ENCODE results near the gene ENTPD7.

ENTPD7 gene

GRCh38 chr10:99658622-99659030, 683 bp upstream of the ENTPD7 start:
- peaks cover 32% of the 10 kb centered on the region for H3K27me3 ChIP-seq (ENCODE audit: insufficient read depth, low read length, poor library complexity)
- no peaks in the 10 kb centered on the region for H4K20me1 ChIP-seq (ENCODE audit: insufficient read depth, low read length)
- H3K4me3 ChIP-seq (ENCODE audit: low read depth in 1 of 2, low read length in 2 of 2), result no peak overlapping the region
- no peak for ATAC-seq (ENCODE audit: insufficient read depth, low read depth)
- H3K27ac ChIP-seq (ENCODE audit: low read length), result no peak overlapping the region
- no peaks in the 10 kb centered on the region for H3K36me3 ChIP-seq (ENCODE audit: insufficient read depth, low read length)
- TF ChIP-seq EZH2 (IDR thresholded peaks at IDR 0.05; ENCODE audit: borderline replicate concordance, low read depth, low read length, severe bottlenecking) (no peak), CTCF (IDR thresholded peaks at IDR 0.05; ENCODE audit: borderline replicate concordance, extremely low read depth, low read length, poor library complexity, severe bottlenecking) (no peak)
- no peaks in the 10 kb centered on the region for H3K79me2 ChIP-seq (ENCODE audit: insufficient read depth, low read length)
- H3K4me2 ChIP-seq (ENCODE audit: insufficient read depth, low read length), result no peak overlapping the region
- H3K9me3 ChIP-seq (ENCODE audit: insufficient read depth, low read length, severe bottlenecking), result no peaks in the 10 kb centered on the region
- no peak overlapping the region for H3K9ac ChIP-seq (ENCODE audit: low read depth, low read length)
- H3K4me1 ChIP-seq (ENCODE audit: insufficient read depth, low read length), result no peaks in the 10 kb centered on the region
- no peak overlapping the region for H2AFZ ChIP-seq (ENCODE audit: low read depth, low read length)
- no peak for DNase-seq

DNA sequence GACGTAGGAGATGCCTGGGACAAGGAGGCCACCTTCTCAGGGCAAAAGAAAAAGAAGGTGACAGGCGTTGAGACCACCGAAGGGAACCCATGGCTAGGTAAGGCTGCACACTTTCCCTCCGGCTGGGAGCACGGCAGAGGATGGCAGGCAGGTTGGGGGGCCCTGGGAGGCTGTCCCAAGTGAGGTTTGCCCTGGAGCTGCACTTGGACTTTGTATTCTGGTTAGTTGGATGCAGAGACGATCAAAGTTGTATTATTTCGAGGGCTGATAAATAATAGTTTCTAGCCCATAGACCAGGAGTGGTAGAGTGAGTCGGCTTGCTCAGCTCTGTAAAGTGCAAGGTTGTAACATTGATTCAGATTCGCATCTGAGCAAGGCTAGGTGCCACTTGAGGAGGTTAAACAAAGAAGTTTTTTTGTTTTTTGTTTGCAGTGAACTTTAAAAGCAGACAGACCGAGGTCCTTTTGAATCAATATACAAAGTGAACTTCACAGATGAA, 608 bp downstream of the ENTPD7 start:
- Histone ChIP-seq H3K79me2 (ENCODE audit: insufficient read depth, low read length) (no peaks in the 10 kb centered on the region), H3K4me1 (ENCODE audit: insufficient read depth, low read length) (no peaks in the 10 kb centered on the region), H3K27ac (ENCODE audit: low read length) (no peak overlapping the region), H3K4me2 (ENCODE audit: insufficient read depth, low read length) (no peak overlapping the region), H3K4me3 (ENCODE audit: low read depth in 1 of 2, low read length in 2 of 2) (no peak overlapping the region), H3K9ac (ENCODE audit: low read depth, low read length) (no peak overlapping the region), H3K9me3 (ENCODE audit: insufficient read depth, low read length, severe bottlenecking) (no peaks in the 10 kb centered on the region), H4K20me1 (ENCODE audit: insufficient read depth, low read length) (no peaks in the 10 kb centered on the region), H2AFZ (ENCODE audit: low read depth, low read length) (no peak overlapping the region), H3K36me3 (ENCODE audit: insufficient read depth, low read length) (no peaks in the 10 kb centered on the region), H3K27me3 (ENCODE audit: insufficient read depth, low read length, poor library complexity) (peaks cover 29% of the 10 kb centered on the region)
- TF ChIP-seq EZH2 (IDR thresholded peaks at IDR 0.05; ENCODE audit: borderline replicate concordance, low read depth, low read length, severe bottlenecking), result no peak
- no peak for TF ChIP-seq CTCF (IDR thresholded peaks at IDR 0.05; ENCODE audit: borderline replicate concordance, extremely low read depth, low read length, poor library complexity, severe bottlenecking)
- ATAC-seq (ENCODE audit: insufficient read depth, low read depth) (no peak), DNase-seq (no peak)

DNA sequence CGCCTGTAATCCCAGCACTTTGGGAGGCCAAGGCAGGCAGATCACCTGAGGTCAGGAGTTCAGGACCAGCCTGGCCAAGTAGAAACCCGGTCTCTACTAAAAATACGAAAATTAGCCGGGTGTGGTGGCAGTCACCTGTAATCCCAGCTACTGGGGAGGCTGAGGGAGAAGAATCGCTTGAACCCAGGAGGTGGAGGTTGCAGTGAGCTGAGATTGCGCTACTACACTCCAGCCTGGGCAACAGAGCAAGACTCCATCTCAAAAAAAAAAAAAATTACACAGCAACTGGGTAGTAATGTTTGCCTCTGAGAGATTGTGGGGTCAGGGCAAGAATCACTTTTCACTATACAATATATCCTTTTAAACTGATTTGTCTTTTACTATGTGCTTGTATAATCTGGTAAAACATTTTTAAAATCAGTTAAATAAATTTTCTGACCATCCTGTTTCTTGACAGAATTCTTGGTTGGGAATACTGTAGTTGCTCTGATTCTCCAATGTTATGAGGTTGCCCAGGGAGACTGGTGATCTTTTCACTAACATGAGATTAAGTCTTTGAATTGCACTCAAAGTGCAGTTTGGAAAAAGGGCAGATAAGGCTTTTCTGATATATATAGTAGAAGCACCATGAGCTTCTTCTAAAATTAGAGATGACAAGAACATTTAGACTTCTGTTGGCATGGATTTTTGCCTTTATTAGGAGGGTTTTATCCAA, 1.5 kb downstream of the ENTPD7 start:
- TF ChIP-seq CTCF (IDR thresholded peaks at IDR 0.05; ENCODE audit: borderline replicate concordance, extremely low read depth, low read length, poor library complexity, severe bottlenecking), result no peak
- H3K27ac ChIP-seq (ENCODE audit: low read length), result no peak overlapping the region
- no peaks in the 10 kb centered on the region for H4K20me1 ChIP-seq (ENCODE audit: insufficient read depth, low read length)
- H3K4me3 ChIP-seq (ENCODE audit: low read depth in 1 of 2, low read length in 2 of 2), result no peak overlapping the region
- no peaks in the 10 kb centered on the region for H3K79me2 ChIP-seq (ENCODE audit: insufficient read depth, low read length)
- H3K27me3 ChIP-seq (ENCODE audit: insufficient read depth, low read length, poor library complexity), result peaks cover 26% of the 10 kb centered on the region
- no peak overlapping the region for H3K4me2 ChIP-seq (ENCODE audit: insufficient read depth, low read length)
- H3K4me1 ChIP-seq (ENCODE audit: insufficient read depth, low read length), result no peaks in the 10 kb centered on the region
- no peaks in the 10 kb centered on the region for H3K36me3 ChIP-seq (ENCODE audit: insufficient read depth, low read length)
- no peak overlapping the region for H2AFZ ChIP-seq (ENCODE audit: low read depth, low read length)
- ATAC-seq (ENCODE audit: insufficient read depth, low read depth) (no peak), DNase-seq (no peak)
- no peak overlapping the region for H3K9ac ChIP-seq (ENCODE audit: low read depth, low read length)
- H3K9me3 ChIP-seq (ENCODE audit: insufficient read depth, low read length, severe bottlenecking), result no peaks in the 10 kb centered on the region
